RWPE2 (cell line): ENCODE measurements around the gene LPCAT2.

Experiments
- ATAC-seq: fragments of 200-7000 bp; cut with Tn5 transposase; 3 replicates; pipeline ENCODE4 v1.9.1; 2021; ENCODE audit warnings: low read depth
- DNase-seq: peaks from one replicate; pipeline ENCODE4 v3.0.0-alpha.2; 2020; ENCODE audit warnings: low spot score
- H3K27ac ChIP-seq: fragments of 450-650 bp; 2 replicates; pipeline ENCODE4 v1.5.1; 2017; ENCODE audit warnings: mild to moderate bottlenecking; ENCODE audit not compliant: poor library complexity, severe bottlenecking
- H3K27me3 ChIP-seq: fragments of 250-450 bp; sonication (Bioruptor Pico); 2 replicates; pipeline ENCODE4 v1.5.1; 2021; ENCODE audit warnings: mild to moderate bottlenecking, moderate library complexity; ENCODE audit not compliant: insufficient read depth, poor library complexity, severe bottlenecking
- H3K36me3 ChIP-seq: fragments of 250-450 bp; sonication (Bioruptor Pico); 2 replicates; pipeline ENCODE4 v1.5.1; 2020; ENCODE audit warnings: low read depth, mild to moderate bottlenecking, moderate library complexity
- H3K4me1 ChIP-seq: fragments of 250-450 bp; sonication (Bioruptor Pico); 2 replicates; pipeline ENCODE4 v1.5.1; 2021; ENCODE audit warnings: mild to moderate bottlenecking, moderate library complexity; ENCODE audit not compliant: insufficient read depth, poor library complexity, severe bottlenecking
- H3K4me3 ChIP-seq: fragments of 250-450 bp; sonication (Bioruptor Pico); 2 replicates; pipeline ENCODE4 v1.5.1; 2021; ENCODE audit warnings: mild to moderate bottlenecking, moderate library complexity; ENCODE audit not compliant: severe bottlenecking
- H3K9me3 ChIP-seq: fragments of 250-450 bp; sonication (Bioruptor Pico); 2 replicates; pipeline ENCODE4 v1.5.1; 2021; ENCODE audit warnings: mild to moderate bottlenecking, moderate library complexity; ENCODE audit not compliant: severe bottlenecking
- CTCF ChIP-seq: fragments of 450-650 bp; IDR thresholded peaks from one replicate; pipeline ENCODE4 v1.5.1; 2017; ENCODE audit warnings: mild to moderate bottlenecking, moderate library complexity; ENCODE audit not compliant: poor library complexity, severe bottlenecking

Gene LPCAT2

GRCh38 chr16:55489119-55489955 is 19.5 kb upstream of the LPCAT2 start:
- Histone ChIP-seq H3K9me3 (no peaks in the 10 kb centered on the region), H3K27me3 (no peaks in the 10 kb centered on the region), H3K4me3 (no peak overlapping the region), H3K36me3 (no peaks in the 10 kb centered on the region), H3K4me1 (no peaks in the 10 kb centered on the region), H3K27ac (no peak overlapping the region)
- DNase-seq, result no peak
- TF ChIP-seq CTCF, result no peak
- no peak for ATAC-seq

- TF ChIP-seq CTCF, result no peak
- H3K36me3 ChIP-seq, result no peaks in the 10 kb centered on the region
These were observed 19.0 kb upstream of the LPCAT2 start for GRCh38 chr16:55489956-55490265.

GRCh38 chr16:55490301-55490700 is 18.6 kb upstream of the LPCAT2 start:
- Histone ChIP-seq H3K27ac (no peak overlapping the region), H3K4me1 (peaks cover 3% of the 10 kb centered on the region), H3K36me3 (no peaks in the 10 kb centered on the region), H3K27me3 (no peaks in the 10 kb centered on the region), H3K4me3 (no peak overlapping the region), H3K9me3 (no peaks in the 10 kb centered on the region)
- TF ChIP-seq CTCF, result no peak
- no peak for DNase-seq
- ATAC-seq, result no peak

More at GRCh38 chr16:55489956-55490265, 19.0 kb upstream of the LPCAT2 start:
- no peak overlapping the region for H3K27ac ChIP-seq
- no peak for DNase-seq
- ATAC-seq, result no peak
- no peaks in the 10 kb centered on the region for H3K9me3 ChIP-seq
- no peaks in the 10 kb centered on the region for H3K4me1 ChIP-seq
- H3K27me3 ChIP-seq, result no peaks in the 10 kb centered on the region
- H3K4me3 ChIP-seq, result no peak overlapping the region

GRCh38 chr16:55491691-55492090 is 17.2 kb upstream of the LPCAT2 start:
- Histone ChIP-seq H3K27ac (no peak overlapping the region), H3K4me1 (peaks cover 13% of the 10 kb centered on the region), H3K27me3 (no peaks in the 10 kb centered on the region), H3K36me3 (no peaks in the 10 kb centered on the region), H3K4me3 (no peak overlapping the region), H3K9me3 (no peaks in the 10 kb centered on the region)
- DNase-seq, result no peak
- ATAC-seq, result no peak
- TF ChIP-seq CTCF, result no peak

GRCh38 chr16:55492756-55493380 is 16.0 kb upstream of the LPCAT2 start:
- no peak for TF ChIP-seq CTCF
- peaks cover 13% of the 10 kb centered on the region for H3K4me1 ChIP-seq
- H3K27ac ChIP-seq, result no peak overlapping the region
- no peaks in the 10 kb centered on the region for H3K9me3 ChIP-seq
- no peaks in the 10 kb centered on the region for H3K27me3 ChIP-seq
- no peaks in the 10 kb centered on the region for H3K36me3 ChIP-seq
- DNase-seq (no peak), ATAC-seq (no peak)
- no peak overlapping the region for H3K4me3 ChIP-seq
